ENCODE results near the gene TNS1. TPM values are rescaled to one million over a fixed set of nuclear protein-coding genes. Genes with fewer than 3 reads are reported as not detected.
A peak's percentile ranks its signal among the peaks of the same experiment; 100 is the strongest.

Gene TNS1
- total RNA-seq, 2 donors from 2014 or later: 3.3 to 4.2 TPM

GRCh38 chr2:217933617-217933993 lies 69.2 kb downstream of the TNS1 start:
- H3K36me3 ChIP-seq (ENCODE audit: control insufficient read depth, insufficient read depth, low read length): no peaks in the 10 kb centered on the region
- Mint-ChIP-seq H3K36me3 (ENCODE audit: low read depth) (no peaks in the 10 kb centered on the region), H3K27ac (no peak overlapping the region), H3K4me3 (no peak overlapping the region), H3K9me3 (no peaks in the 10 kb centered on the region), H3K4me1 (peaks cover 22% of the 10 kb centered on the region), H3K27me3 (ENCODE audit: insufficient read depth) (no peaks in the 10 kb centered on the region)
- 86 to 96% methylated on average over 2 to 3 of the region's 3 CpGs for WGBS, 2 experiments (ENCODE audit: insufficient coverage in 1 of 2, insufficient read length in 1 of 2)
- no peak overlapping the region for H3K9ac ChIP-seq (ENCODE audit: extremely low read depth, low read length, poor library complexity, severe bottlenecking)
- H3K27ac ChIP-seq (ENCODE audit: low read depth, low read length): no peak overlapping the region
- H3K27me3 ChIP-seq (ENCODE audit: control insufficient read depth, insufficient read depth, low read length, poor library complexity, severe bottlenecking): no peaks in the 10 kb centered on the region
- TF ChIP-seq CTCF (conservative IDR thresholded peaks at IDR 0.05): no peak
- DNase-seq: no peak
- no peaks in the 10 kb centered on the region for H3K9me3 ChIP-seq (ENCODE audit: control insufficient read depth, low read length)
- H3K4me1 ChIP-seq (ENCODE audit: control insufficient read depth, insufficient read depth, low read length): peaks cover 11% of the 10 kb centered on the region
- no peak overlapping the region for H3K4me3 ChIP-seq (ENCODE audit: low read length)

GRCh38 chr2:217932803-217933616 lies 69.8 kb downstream of the TNS1 start:
- peak overlapping the region; percentile 1 for H3K27ac ChIP-seq (ENCODE audit: low read depth, low read length)
- peak; percentile 57 for TF ChIP-seq CTCF (conservative IDR thresholded peaks at IDR 0.05)
- no peak for DNase-seq
- peaks cover 11% of the 10 kb centered on the region for H3K4me1 ChIP-seq (ENCODE audit: control insufficient read depth, insufficient read depth, low read length)
- Mint-ChIP-seq H3K4me1 (peaks cover 22% of the 10 kb centered on the region), H3K27me3 (ENCODE audit: insufficient read depth) (no peaks in the 10 kb centered on the region), H3K9me3 (no peaks in the 10 kb centered on the region), H3K4me3 (no peak overlapping the region), H3K27ac (no peak overlapping the region), H3K36me3 (ENCODE audit: low read depth) (no peaks in the 10 kb centered on the region)
- no peaks in the 10 kb centered on the region for H3K36me3 ChIP-seq (ENCODE audit: control insufficient read depth, insufficient read depth, low read length)
- no peak overlapping the region for H3K9ac ChIP-seq (ENCODE audit: extremely low read depth, low read length, poor library complexity, severe bottlenecking)
- no peak overlapping the region for H3K4me3 ChIP-seq (ENCODE audit: low read length)
- WGBS, 2 experiments (ENCODE audit: insufficient coverage in 1 of 2, insufficient read length in 1 of 2): 86% methylated on average over 17 to 21 of the region's 21 CpGs
- H3K9me3 ChIP-seq (ENCODE audit: control insufficient read depth, low read length): no peaks in the 10 kb centered on the region
- H3K27me3 ChIP-seq (ENCODE audit: control insufficient read depth, insufficient read depth, low read length, poor library complexity, severe bottlenecking): no peaks in the 10 kb centered on the region

- no peak overlapping the region for H3K9ac ChIP-seq (ENCODE audit: extremely low read depth, low read length, poor library complexity, severe bottlenecking)
- WGBS, 2 experiments (ENCODE audit: insufficient coverage in 1 of 2, insufficient read length in 1 of 2): 91 to 95% methylated on average over 5 to 6 of the region's 6 CpGs
- Mint-ChIP-seq H3K4me3 (no peak overlapping the region), H3K4me1 (peaks cover 13% of the 10 kb centered on the region), H3K9me3 (no peaks in the 10 kb centered on the region), H3K27me3 (ENCODE audit: insufficient read depth) (peaks cover 2% of the 10 kb centered on the region), H3K27ac (no peak overlapping the region), H3K36me3 (ENCODE audit: low read depth) (no peaks in the 10 kb centered on the region)
- H3K36me3 ChIP-seq (ENCODE audit: control insufficient read depth, insufficient read depth, low read length): no peaks in the 10 kb centered on the region
- DNase-seq: no peak
- no peak overlapping the region for H3K4me3 ChIP-seq (ENCODE audit: low read length)
- H3K27ac ChIP-seq (ENCODE audit: low read depth, low read length): no peak overlapping the region
- H3K27me3 ChIP-seq (ENCODE audit: control insufficient read depth, insufficient read depth, low read length, poor library complexity, severe bottlenecking): no peaks in the 10 kb centered on the region
- H3K4me1 ChIP-seq (ENCODE audit: control insufficient read depth, insufficient read depth, low read length): peaks cover under 1% of the 10 kb centered on the region
- TF ChIP-seq CTCF (conservative IDR thresholded peaks at IDR 0.05): no peak
- H3K9me3 ChIP-seq (ENCODE audit: control insufficient read depth, low read length): no peaks in the 10 kb centered on the region
Observed at GRCh38 chr2:217931846-217932560, 70.8 kb downstream of the TNS1 start.
